Progenitor cell of endocrine pancreas (in vitro differentiated cells): ENCODE data around the gene RPS15A. TPM values are rescaled to one million over a fixed set of nuclear protein-coding genes. Genes with fewer than 3 reads are reported as not detected.

ENCODE experiments used
- DNase-seq: peaks from one replicate; pipeline ENCODE4 v3.0.0; 2021; ENCODE audit warnings: low spot score; ENCODE audit not compliant: unreplicated experiment
- H3K27ac Mint-ChIP-seq: 2 replicates; pipeline ENCODE4 v1.8.0; 2021; ENCODE audit warnings: mild to moderate bottlenecking, moderate library complexity, mixed read lengths
- H3K27me3 Mint-ChIP-seq: 2 replicates; pipeline ENCODE4 v1.8.0; 2021; ENCODE audit warnings: mixed read lengths
- H3K36me3 Mint-ChIP-seq: 2 replicates; pipeline ENCODE4 v1.8.0; 2022; ENCODE audit warnings: mixed read lengths; ENCODE audit not compliant: insufficient read depth
- H3K4me1 Mint-ChIP-seq: 2 replicates; pipeline ENCODE4 v1.8.0; 2021; ENCODE audit warnings: low read depth, mixed read lengths
- H3K4me3 Mint-ChIP-seq: 2 replicates; pipeline ENCODE4 v1.8.0; 2021; ENCODE audit warnings: low read depth, mild to moderate bottlenecking, moderate library complexity, mixed read lengths
- H3K9me3 Mint-ChIP-seq: 2 replicates; pipeline ENCODE4 v1.8.0; 2021; ENCODE audit warnings: low read depth, mixed read lengths
- CTCF ChIP-seq: fragments of 200-600 bp; sonication (generic); IDR thresholded peaks from one replicate; pipeline ENCODE4 v1.5.0; 2021; ENCODE audit warnings: antibody characterized with exemption, mild to moderate bottlenecking; ENCODE audit not compliant: unreplicated experiment
- total RNA-seq: library from RNA; stranded (reverse); gene quantifications from 2 replicates; pipeline ENCODE4 v1.2.1, GENCODE V29; 2021

The RPS15A gene
- total RNA-seq, 1 donor from 2014 or later = 1,546 TPM

- peaks cover 20% of the 10 kb centered on the region for H3K36me3 Mint-ChIP-seq
- H3K4me3 Mint-ChIP-seq = no peak overlapping the region
- TF ChIP-seq CTCF = no peak
- H3K27me3 Mint-ChIP-seq = no peaks in the 10 kb centered on the region
- DNase-seq = no peak
- H3K4me1 Mint-ChIP-seq = peaks cover 23% of the 10 kb centered on the region
- H3K9me3 Mint-ChIP-seq = no peaks in the 10 kb centered on the region
- H3K27ac Mint-ChIP-seq = no peak overlapping the region
These were observed 7.6 kb upstream of the RPS15A start for GRCh38 chr16:18797746-18798145.

- no peak overlapping the region for H3K4me3 Mint-ChIP-seq
- no peak for DNase-seq
- H3K9me3 Mint-ChIP-seq = no peaks in the 10 kb centered on the region
- peaks cover 21% of the 10 kb centered on the region for H3K4me1 Mint-ChIP-seq
- TF ChIP-seq CTCF = no peak
- H3K27me3 Mint-ChIP-seq = no peaks in the 10 kb centered on the region
- H3K27ac Mint-ChIP-seq = peak overlapping the region; percentile 20
- H3K36me3 Mint-ChIP-seq = peaks cover 23% of the 10 kb centered on the region
These were observed 6.2 kb upstream of the RPS15A start for GRCh38 chr16:18796377-18796776.

GRCh38 chr16:18792836-18793433 is 2.8 kb upstream of the RPS15A start:
- no peak overlapping the region for H3K4me3 Mint-ChIP-seq
- TF ChIP-seq CTCF = no peak
- peaks cover 21% of the 10 kb centered on the region for H3K4me1 Mint-ChIP-seq
- peaks cover 37% of the 10 kb centered on the region for H3K36me3 Mint-ChIP-seq
- no peaks in the 10 kb centered on the region for H3K27me3 Mint-ChIP-seq
- no peak overlapping the region for H3K27ac Mint-ChIP-seq
- DNase-seq = no peak
- H3K9me3 Mint-ChIP-seq = no peaks in the 10 kb centered on the region

GRCh38 chr16:18789515-18789849 is 652 bp downstream of the RPS15A start:
- Mint-ChIP-seq H3K9me3 (no peaks in the 10 kb centered on the region), H3K4me1 (peaks cover 38% of the 10 kb centered on the region), H3K4me3 (peak overlapping the region; percentile 97), H3K27me3 (no peaks in the 10 kb centered on the region), H3K27ac (peak overlapping the region; percentile 99), H3K36me3 (peaks cover 50% of the 10 kb centered on the region)
- TF ChIP-seq CTCF = no peak
- no peak for DNase-seq

GRCh38 chr16:18788828-18789514 is 1.2 kb downstream of the RPS15A start:
- Mint-ChIP-seq H3K9me3 (no peaks in the 10 kb centered on the region), H3K27ac (peak overlapping the region; percentile 99), H3K4me1 (peaks cover 38% of the 10 kb centered on the region), H3K36me3 (peaks cover 49% of the 10 kb centered on the region), H3K4me3 (peak overlapping the region; percentile 97), H3K27me3 (no peaks in the 10 kb centered on the region)
- TF ChIP-seq CTCF = no peak
- no peak for DNase-seq
